ENCODE measurements around the gene ATXN7L1. TPM values are rescaled to one million over a fixed set of nuclear protein-coding genes. Genes with fewer than 3 reads are reported as not detected.
"Not testable (repeated sequence)": the region's sequence is repeated elsewhere in the genome, so short reads cannot be mapped to it uniquely, and the experiment has no call there.

Gene ATXN7L1
- total and polyA plus RNA-seq, 8 donors, result 13.0 to 15.5 (median 13.8) TPM

DNA sequence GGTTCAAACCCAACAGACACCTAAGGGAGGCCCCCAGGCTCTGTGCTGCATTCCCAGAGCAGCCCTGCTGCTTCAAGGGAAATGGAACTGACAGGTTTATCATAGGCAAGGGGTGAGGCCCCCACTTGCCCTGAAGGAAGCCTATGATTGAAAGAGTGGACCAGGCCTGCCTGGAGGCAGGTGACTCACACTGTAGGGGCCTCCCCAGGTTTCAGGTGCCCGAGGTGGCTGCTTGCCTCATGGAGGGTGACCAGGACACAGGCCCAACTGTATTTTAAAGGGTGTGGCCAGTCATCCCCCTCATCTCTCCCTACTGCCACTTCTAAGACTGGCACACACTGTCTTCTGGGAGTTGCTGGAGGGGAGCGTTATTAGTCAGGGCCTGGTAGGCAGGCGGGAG lies 85.4 kb downstream of the ATXN7L1 start:
- H3K4me3 ChIP-seq, result no peak overlapping the region
- DNase-seq, result no peak
- peaks cover 0 to 16% of the 10 kb centered on the region in 2 donors for H3K36me3 ChIP-seq
- TF ChIP-seq, protein P1, sequence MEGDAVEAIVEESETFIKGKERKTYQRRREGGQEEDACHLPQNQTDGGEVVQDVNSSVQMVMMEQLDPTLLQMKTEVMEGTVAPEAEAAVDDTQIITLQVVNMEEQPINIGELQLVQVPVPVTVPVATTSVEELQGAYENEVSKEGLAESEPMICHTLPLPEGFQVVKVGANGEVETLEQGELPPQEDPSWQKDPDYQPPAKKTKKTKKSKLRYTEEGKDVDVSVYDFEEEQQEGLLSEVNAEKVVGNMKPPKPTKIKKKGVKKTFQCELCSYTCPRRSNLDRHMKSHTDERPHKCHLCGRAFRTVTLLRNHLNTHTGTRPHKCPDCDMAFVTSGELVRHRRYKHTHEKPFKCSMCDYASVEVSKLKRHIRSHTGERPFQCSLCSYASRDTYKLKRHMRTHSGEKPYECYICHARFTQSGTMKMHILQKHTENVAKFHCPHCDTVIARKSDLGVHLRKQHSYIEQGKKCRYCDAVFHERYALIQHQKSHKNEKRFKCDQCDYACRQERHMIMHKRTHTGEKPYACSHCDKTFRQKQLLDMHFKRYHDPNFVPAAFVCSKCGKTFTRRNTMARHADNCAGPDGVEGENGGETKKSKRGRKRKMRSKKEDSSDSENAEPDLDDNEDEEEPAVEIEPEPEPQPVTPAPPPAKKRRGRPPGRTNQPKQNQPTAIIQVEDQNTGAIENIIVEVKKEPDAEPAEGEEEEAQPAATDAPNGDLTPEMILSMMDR (IDR thresholded peaks at IDR 0.05), result no peak
- no peak overlapping the region for H3K27ac ChIP-seq
- H3K9me3 ChIP-seq, result no peaks in the 10 kb centered on the region
- intact Hi-C loops (cut with DNase I), result no loop called here
- H3K27me3 ChIP-seq, result no peaks in the 10 kb centered on the region
- ATAC-seq, result no peak
- no peaks in the 10 kb centered on the region for H3K4me1 ChIP-seq

DNA sequence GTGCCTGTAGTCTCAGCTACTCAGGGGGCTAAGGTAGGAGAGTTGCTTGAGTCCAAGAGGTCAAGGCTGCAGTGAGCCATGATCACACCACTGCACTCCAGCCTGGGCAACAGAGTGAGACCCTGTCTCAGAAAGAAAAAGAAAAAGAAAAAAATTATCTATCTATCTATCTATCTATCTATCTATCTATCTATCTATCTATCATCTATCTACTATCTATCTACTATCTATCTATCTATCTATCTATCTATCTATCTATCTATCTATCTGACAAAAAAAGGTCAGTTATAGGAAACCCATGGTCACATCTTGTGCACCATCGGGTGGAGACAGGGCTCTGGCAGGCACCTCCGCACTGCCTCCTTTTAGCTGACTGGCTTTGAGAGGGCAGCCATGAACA lies 85.9 kb downstream of the ATXN7L1 start:
- peaks cover 0 to 16% of the 10 kb centered on the region in 2 donors for H3K36me3 ChIP-seq
- H3K9me3 ChIP-seq; H3K27me3 ChIP-seq; intact Hi-C loops (cut with DNase I); DNase-seq; ATAC-seq; H3K4me1 ChIP-seq; H3K4me3 ChIP-seq; H3K27ac ChIP-seq: not testable (repeated sequence)

DNA sequence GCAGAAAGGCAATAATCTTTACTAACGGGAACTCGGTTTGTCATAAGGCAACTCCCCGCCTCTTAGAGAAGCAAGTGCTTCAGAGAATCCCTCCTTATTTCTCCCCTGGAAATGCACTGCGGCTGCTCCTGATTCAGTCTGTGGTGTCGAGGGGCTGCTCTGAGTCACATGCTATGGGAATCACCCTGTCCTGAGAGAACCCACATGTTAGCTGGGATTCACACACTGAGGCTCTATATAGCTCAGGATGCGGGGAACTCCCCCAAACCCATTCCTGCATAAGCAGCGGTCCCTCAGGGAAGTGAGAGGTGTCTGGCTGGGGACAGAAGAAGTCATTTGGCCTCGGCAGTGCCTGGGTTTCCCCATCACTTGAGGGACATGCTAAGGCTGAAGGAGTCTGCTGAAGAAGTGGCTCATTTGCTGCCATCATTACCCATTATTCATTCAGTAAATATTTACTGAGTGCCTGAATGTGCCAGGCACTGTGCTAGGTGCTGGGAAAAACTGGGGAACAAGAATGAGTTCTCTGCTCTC lies 87.5 kb downstream of the ATXN7L1 start:
- TF ChIP-seq, protein P1 (IDR thresholded peaks at IDR 0.05), result no peak
- peaks cover 0 to 16% of the 10 kb centered on the region in 2 donors for H3K36me3 ChIP-seq
- no peak overlapping the region for H3K27ac ChIP-seq
- ATAC-seq, result no peak
- H3K27me3 ChIP-seq, result no peaks in the 10 kb centered on the region
- intact Hi-C loops (cut with DNase I), result no loop called here
- DNase-seq, result no peak
- H3K9me3 ChIP-seq, result no peaks in the 10 kb centered on the region
- no peak overlapping the region for H3K4me3 ChIP-seq
- H3K4me1 ChIP-seq, result no peaks in the 10 kb centered on the region

DNA sequence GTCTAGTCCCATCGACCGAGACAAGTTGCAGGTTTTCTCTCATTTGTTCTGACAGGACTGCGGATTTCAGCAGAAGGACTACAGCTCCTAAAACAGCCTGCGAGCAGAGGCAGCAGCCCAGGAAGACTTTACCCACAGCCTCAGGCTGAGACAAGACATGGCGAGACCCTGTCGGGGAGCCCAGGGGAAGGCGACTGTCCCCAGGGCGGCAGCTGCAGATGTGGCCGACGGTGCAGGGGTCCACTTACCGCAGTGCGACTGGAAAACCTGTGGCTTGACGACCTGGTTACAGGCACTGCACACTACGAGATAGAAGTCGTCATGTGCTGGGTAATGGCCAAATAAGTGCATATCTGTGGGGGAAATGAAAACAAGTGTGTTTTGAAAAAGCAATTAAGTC lies 88.0 kb downstream of the ATXN7L1 start:
- intact Hi-C loops (cut with DNase I), result no loop called here
- no peaks in the 10 kb centered on the region for H3K27me3 ChIP-seq
- H3K4me3 ChIP-seq, result no peak overlapping the region
- TF ChIP-seq, protein P1 (IDR thresholded peaks at IDR 0.05), result no peak
- DNase-seq (no peak), ATAC-seq (no peak)
- no peaks in the 10 kb centered on the region for H3K9me3 ChIP-seq
- no peak overlapping the region for H3K27ac ChIP-seq
- no peaks in the 10 kb centered on the region for H3K4me1 ChIP-seq
- H3K36me3 ChIP-seq, result peaks cover 0 to 16% of the 10 kb centered on the region in 2 donors

DNA sequence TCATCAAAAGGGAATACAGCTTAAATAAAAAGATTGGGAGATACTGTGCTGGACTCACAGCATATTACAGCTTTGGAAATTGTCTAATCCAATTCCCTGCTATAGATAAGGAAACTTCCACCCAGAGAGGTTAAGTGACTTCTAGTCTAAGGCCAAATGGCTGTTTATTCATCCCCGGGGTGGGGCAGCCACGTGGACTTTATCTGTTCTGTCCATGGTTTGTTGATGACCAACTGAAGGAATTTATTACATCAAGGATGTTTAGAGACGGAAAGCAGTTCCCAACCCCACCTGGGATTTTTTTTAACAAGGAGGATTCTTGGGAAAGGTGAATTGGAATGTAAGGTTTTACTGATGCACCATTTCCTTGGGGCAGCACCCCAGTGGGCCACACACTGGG lies 88.6 kb downstream of the ATXN7L1 start:
- TF ChIP-seq, protein P1 (IDR thresholded peaks at IDR 0.05), result no peak
- peaks cover 0 to 16% of the 10 kb centered on the region in 2 donors for H3K36me3 ChIP-seq
- H3K9me3 ChIP-seq, result no peaks in the 10 kb centered on the region
- no peak overlapping the region for H3K27ac ChIP-seq
- no peak for DNase-seq
- intact Hi-C loops (cut with DNase I), result no loop called here
- ATAC-seq, result no peak
- H3K27me3 ChIP-seq, result no peaks in the 10 kb centered on the region
- H3K4me3 ChIP-seq, result no peak overlapping the region
- no peaks in the 10 kb centered on the region for H3K4me1 ChIP-seq

All from left lung (tissue), 10 donors.